Astrocyte (in vitro differentiated cells and primary cell): ENCODE results near the gene HDGF. TPM values are rescaled to one million over a fixed set of nuclear protein-coding genes. Genes with fewer than 3 reads are reported as not detected.

ENCODE experiments used
- DNase-seq: peaks from one replicate; pipeline ENCODE4 v3.0.0-alpha.2; 2010; ENCODE audit warnings: low read depth
- FAIRE-seq: peaks from 2 replicates; lab custom pipeline; 2011; peaks lifted over from hg19 to GRCh38; lab: Jason Lieb, UNC
- H2AFZ ChIP-seq: 2 replicates; pipeline ENCODE4 v1.6.0; 2012; ENCODE audit warnings: low read depth, low read length, inconsistent platforms
- H3K27ac ChIP-seq: 2 replicates; pipeline ENCODE4 v1.5.1; 2011; ENCODE audit warnings: low read depth, low read length, inconsistent platforms
- H3K27me3 ChIP-seq: 2 replicates; pipeline ENCODE4 v1.6.0; 2011; ENCODE audit warnings: low read length, inconsistent platforms; ENCODE audit not compliant: insufficient read depth
- H3K36me3 ChIP-seq: 2 replicates; pipeline ENCODE4 v1.5.1; 2011; ENCODE audit warnings: low read length, inconsistent platforms; ENCODE audit not compliant: insufficient read depth
- H3K4me1 ChIP-seq: 2 replicates; pipeline ENCODE4 v1.5.1; 2011; ENCODE audit warnings: low read length, inconsistent platforms; ENCODE audit not compliant: insufficient read depth
- H3K4me2 ChIP-seq: 2 replicates; pipeline ENCODE4 v1.6.0; 2012; ENCODE audit warnings: low read length, inconsistent platforms
- H3K4me3 ChIP-seq: 2 replicates; pipeline ENCODE4 v1.5.1; 2011; ENCODE audit warnings: low read depth, mild to moderate bottlenecking, low read length, inconsistent platforms; ENCODE audit not compliant: insufficient read depth
- H3K79me2 ChIP-seq: 2 replicates; pipeline ENCODE4 v1.6.0; 2012; ENCODE audit warnings: mild to moderate bottlenecking, low read length, inconsistent platforms; ENCODE audit not compliant: insufficient read depth
- H3K9ac ChIP-seq: 2 replicates; pipeline ENCODE4 v1.6.0; 2012; ENCODE audit warnings: mild to moderate bottlenecking, low read length, inconsistent platforms
- H3K9me3 ChIP-seq: 2 replicates; pipeline ENCODE4 v1.5.1; 2012; ENCODE audit warnings: low read depth, mild to moderate bottlenecking, low read length, inconsistent platforms; ENCODE audit not compliant: insufficient read depth
- H4K20me1 ChIP-seq: 2 replicates; pipeline ENCODE4 v1.6.0; 2012; ENCODE audit warnings: low read length, inconsistent platforms; ENCODE audit not compliant: insufficient read depth
- H3K27ac Mint-ChIP-seq: one replicate; pipeline ENCODE4 v1.8.0; 2021; ENCODE audit warnings: mild to moderate bottlenecking, mixed read lengths; ENCODE audit not compliant: unreplicated experiment
- H3K27me3 Mint-ChIP-seq: one replicate; pipeline ENCODE4 v1.8.0; 2021; ENCODE audit warnings: low read depth, mixed read lengths; ENCODE audit not compliant: unreplicated experiment
- H3K36me3 Mint-ChIP-seq: one replicate; pipeline ENCODE4 v1.8.0; 2021; ENCODE audit warnings: low read depth, mixed read lengths; ENCODE audit not compliant: unreplicated experiment
- H3K4me1 Mint-ChIP-seq: one replicate; pipeline ENCODE4 v1.8.0; 2021; ENCODE audit warnings: low read depth, mixed read lengths; ENCODE audit not compliant: unreplicated experiment
- H3K4me3 Mint-ChIP-seq: one replicate; pipeline ENCODE4 v1.8.0; 2021; ENCODE audit warnings: mild to moderate bottlenecking, moderate library complexity, mixed read lengths; ENCODE audit not compliant: unreplicated experiment
- H3K9me3 Mint-ChIP-seq: one replicate; pipeline ENCODE4 v1.8.0; 2021; ENCODE audit warnings: mild to moderate bottlenecking, mixed read lengths; ENCODE audit not compliant: unreplicated experiment
- EZH2 ChIP-seq: IDR thresholded peaks from 2 replicates; pipeline ENCODE4 v1.6.1; 2012; ENCODE audit warnings: mild to moderate bottlenecking, low read length, inconsistent platforms; ENCODE audit not compliant: insufficient read depth
- total RNA-seq: library from RNA; stranded (reverse); gene quantifications from 2 replicates; pipeline ENCODE4 v1.2.1, GENCODE V29; 2021
- TF ChIP-seq, protein P1 (sequence below): IDR thresholded peaks from 2 replicates; pipeline ENCODE4 v1.5.1; 2011; ENCODE audit warnings: low read depth, mild to moderate bottlenecking, inconsistent platforms, low read length, moderate library complexity; ENCODE audit not compliant: insufficient read depth

Gene HDGF
- total RNA-seq, 1 donor from 2014 or later = 190 TPM

- H3K9ac ChIP-seq = no peak overlapping the region
These were observed 57.4 kb downstream of the HDGF start for GRCh38 chr1:156693848-156694689.

DNA sequence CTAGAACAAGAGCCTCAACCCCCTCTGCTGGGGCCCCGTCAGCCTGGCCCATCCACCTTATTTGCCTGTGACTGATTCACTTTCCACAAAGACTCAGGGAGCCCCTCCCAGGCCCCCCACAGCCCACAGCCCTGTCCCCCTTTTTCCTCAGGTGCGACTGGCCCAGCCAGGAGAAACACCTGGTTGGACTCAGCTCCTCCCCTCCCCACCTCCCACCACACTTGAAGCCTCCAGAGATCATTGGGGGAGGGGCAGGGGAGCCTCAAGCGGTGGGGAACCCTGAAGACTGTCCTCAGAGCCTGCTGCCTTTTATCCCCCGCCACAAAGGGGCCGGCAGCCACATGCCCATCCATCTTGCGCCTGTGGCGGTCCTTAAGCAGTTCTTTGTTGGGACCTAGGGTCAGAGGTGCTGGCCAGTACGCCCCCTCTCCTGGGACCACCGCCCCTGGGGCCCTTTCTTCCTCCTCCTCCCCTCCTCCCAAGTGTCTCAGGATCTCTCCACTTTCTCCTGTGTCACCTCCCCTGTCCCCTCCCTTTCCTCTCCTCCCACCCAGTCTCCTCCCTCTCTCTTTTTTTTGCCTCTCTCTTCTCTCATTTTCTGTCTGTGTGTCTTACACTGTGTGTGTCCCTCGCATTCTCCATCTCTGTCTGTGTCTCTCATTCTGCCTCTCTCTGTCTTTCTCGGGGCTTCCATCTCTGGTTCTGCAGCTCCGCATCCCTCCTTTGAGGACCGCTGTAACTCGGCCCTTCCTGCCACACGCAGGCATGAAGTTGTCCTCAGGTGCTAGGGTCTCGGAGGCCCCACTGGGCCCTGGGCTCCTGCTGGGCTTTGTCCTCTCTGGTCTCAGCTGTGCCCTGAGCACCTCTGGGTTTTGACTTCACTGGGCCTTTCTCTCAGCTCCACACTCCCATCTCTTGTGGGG is 58.3 kb downstream of the HDGF start:
- Histone ChIP-seq H4K20me1 (no peaks in the 10 kb centered on the region), H3K27me3 (peaks cover 2% of the 10 kb centered on the region), H3K9me3 (no peaks in the 10 kb centered on the region), H3K36me3 (no peaks in the 10 kb centered on the region), H3K79me2 (no peaks in the 10 kb centered on the region), H3K4me2 (no peak overlapping the region), H3K4me3 (no peak overlapping the region), H3K27ac (no peak overlapping the region), H3K4me1 (peaks cover 29% of the 10 kb centered on the region), H3K9ac (no peak overlapping the region), H2AFZ (no peak overlapping the region)
- no peaks in the 10 kb centered on the region for H3K9me3 Mint-ChIP-seq
- peaks cover 3% of the 10 kb centered on the region for H3K36me3 Mint-ChIP-seq
- DNase-seq (no peak), FAIRE-seq (no peak)
- peaks cover 50% of the 10 kb centered on the region for H3K4me1 Mint-ChIP-seq
- H3K27me3 Mint-ChIP-seq = no peaks in the 10 kb centered on the region
- peak overlapping the region; percentile 16 for H3K27ac Mint-ChIP-seq
- TF ChIP-seq, protein P1, sequence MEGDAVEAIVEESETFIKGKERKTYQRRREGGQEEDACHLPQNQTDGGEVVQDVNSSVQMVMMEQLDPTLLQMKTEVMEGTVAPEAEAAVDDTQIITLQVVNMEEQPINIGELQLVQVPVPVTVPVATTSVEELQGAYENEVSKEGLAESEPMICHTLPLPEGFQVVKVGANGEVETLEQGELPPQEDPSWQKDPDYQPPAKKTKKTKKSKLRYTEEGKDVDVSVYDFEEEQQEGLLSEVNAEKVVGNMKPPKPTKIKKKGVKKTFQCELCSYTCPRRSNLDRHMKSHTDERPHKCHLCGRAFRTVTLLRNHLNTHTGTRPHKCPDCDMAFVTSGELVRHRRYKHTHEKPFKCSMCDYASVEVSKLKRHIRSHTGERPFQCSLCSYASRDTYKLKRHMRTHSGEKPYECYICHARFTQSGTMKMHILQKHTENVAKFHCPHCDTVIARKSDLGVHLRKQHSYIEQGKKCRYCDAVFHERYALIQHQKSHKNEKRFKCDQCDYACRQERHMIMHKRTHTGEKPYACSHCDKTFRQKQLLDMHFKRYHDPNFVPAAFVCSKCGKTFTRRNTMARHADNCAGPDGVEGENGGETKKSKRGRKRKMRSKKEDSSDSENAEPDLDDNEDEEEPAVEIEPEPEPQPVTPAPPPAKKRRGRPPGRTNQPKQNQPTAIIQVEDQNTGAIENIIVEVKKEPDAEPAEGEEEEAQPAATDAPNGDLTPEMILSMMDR = no peak
- TF ChIP-seq EZH2 = no peak
- peak overlapping the region; percentile 4 for H3K4me3 Mint-ChIP-seq

More at GRCh38 chr1:156693848-156694689, 57.4 kb downstream of the HDGF start:
- Mint-ChIP-seq H3K4me3 (no peak overlapping the region), H3K36me3 (peaks cover 10% of the 10 kb centered on the region), H3K27ac (peak overlapping the region; percentile 78), H3K27me3 (no peaks in the 10 kb centered on the region), H3K4me1 (peaks cover 48% of the 10 kb centered on the region), H3K9me3 (peaks cover 3% of the 10 kb centered on the region)
- TF ChIP-seq EZH2 = no peak
- TF ChIP-seq, protein P1 = no peak
- Histone ChIP-seq H3K27me3 (peaks cover 2% of the 10 kb centered on the region), H4K20me1 (no peaks in the 10 kb centered on the region), H2AFZ (no peak overlapping the region), H3K27ac (no peak overlapping the region), H3K36me3 (no peaks in the 10 kb centered on the region), H3K4me2 (no peak overlapping the region), H3K4me1 (peaks cover 25% of the 10 kb centered on the region), H3K4me3 (no peak overlapping the region), H3K9me3 (no peaks in the 10 kb centered on the region), H3K79me2 (no peaks in the 10 kb centered on the region)
- FAIRE-seq (no peak), DNase-seq (no peak)
